PC-9 (cell line): ENCODE results near the gene TSFM.

Experiments
- CTCF ChIP-seq: fragments of 200-600 bp; sonication (generic); conservative IDR thresholded peaks from 2 replicates; pipeline ENCODE4 v1.6.1; 2017; ENCODE audit warnings: mixed run types, antibody characterized with exemption, mild to moderate bottlenecking, moderate library complexity
- EZH2 ChIP-seq: fragments of 200-600 bp; sonication (generic); IDR thresholded peaks from 2 replicates; pipeline ENCODE4 v1.8.0; 2017; ENCODE audit warnings: antibody characterized with exemption, low read depth

- no peak for TF ChIP-seq CTCF
- no peak for TF ChIP-seq EZH2
Measured at GRCh38 chr12:57816855-57817151, 34.2 kb downstream of the TSFM start.
